Measurements from ENCODE around the gene EPHA8.

DNA sequence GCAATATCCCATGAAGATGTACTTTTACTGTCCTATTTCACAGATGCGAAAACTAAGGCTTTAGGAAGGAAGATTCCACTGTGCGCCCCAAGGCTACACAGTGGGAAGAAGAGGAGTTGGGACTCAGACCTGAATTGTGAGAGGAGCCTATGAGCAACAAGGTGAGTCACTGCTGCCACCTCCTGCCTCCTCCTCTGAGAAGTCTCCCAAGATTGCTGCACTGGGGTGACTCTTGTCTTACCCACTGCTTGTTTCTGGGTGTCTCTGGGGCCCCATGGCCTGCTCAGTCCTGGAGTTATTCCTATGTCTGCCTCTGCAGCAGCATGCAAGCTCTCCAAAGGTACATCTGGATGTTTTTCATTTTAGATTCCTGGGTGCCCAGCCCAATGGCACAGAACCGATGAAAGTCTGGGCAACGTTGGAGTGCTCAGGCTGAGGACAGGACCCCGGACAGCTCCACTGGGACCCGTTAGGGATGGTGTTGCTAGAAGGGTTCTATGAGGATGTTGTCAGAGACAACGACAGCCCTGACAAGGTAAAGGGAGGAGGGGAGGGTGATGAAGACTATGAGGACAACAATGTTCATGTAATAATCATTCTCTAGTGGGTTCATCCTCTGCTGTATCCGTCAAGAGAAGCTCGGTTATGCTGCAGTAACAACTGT, 62.1 kb downstream of the EPHA8 start:
- TF ChIP-seq, protein P1, sequence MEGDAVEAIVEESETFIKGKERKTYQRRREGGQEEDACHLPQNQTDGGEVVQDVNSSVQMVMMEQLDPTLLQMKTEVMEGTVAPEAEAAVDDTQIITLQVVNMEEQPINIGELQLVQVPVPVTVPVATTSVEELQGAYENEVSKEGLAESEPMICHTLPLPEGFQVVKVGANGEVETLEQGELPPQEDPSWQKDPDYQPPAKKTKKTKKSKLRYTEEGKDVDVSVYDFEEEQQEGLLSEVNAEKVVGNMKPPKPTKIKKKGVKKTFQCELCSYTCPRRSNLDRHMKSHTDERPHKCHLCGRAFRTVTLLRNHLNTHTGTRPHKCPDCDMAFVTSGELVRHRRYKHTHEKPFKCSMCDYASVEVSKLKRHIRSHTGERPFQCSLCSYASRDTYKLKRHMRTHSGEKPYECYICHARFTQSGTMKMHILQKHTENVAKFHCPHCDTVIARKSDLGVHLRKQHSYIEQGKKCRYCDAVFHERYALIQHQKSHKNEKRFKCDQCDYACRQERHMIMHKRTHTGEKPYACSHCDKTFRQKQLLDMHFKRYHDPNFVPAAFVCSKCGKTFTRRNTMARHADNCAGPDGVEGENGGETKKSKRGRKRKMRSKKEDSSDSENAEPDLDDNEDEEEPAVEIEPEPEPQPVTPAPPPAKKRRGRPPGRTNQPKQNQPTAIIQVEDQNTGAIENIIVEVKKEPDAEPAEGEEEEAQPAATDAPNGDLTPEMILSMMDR (IDR thresholded peaks at IDR 0.05; ENCODE audit: low read length) = no peak
- TF ChIP-seq EZH2phosphoT487 (IDR thresholded peaks at IDR 0.05; ENCODE audit: low read length) = no peak

Measured in MM.1S (cell line).